OCI-LY7 (cell line): ENCODE measurements around the gene ZDHHC1. TPM values are rescaled to one million over a fixed set of nuclear protein-coding genes. Genes with fewer than 3 reads are reported as not detected.

Source experiments
- BruUV-seq: library from RNA; stranded (reverse); fragments of 400-500 nt; replicated peaks from 2 replicates; lab custom pipeline; 2021; lab: Mats Ljungman, UMichigan
- CTCF ChIA-PET: fragments of 300-600 bp; sonication (Branson Sonifier 250); formaldehyde crosslinking; loops from one replicate; lab custom pipeline; 2022; ENCODE audit warnings: antibody characterized with exemption; ENCODE audit not compliant: unreplicated experiment; lab: Charles Lee
- POLR2A ChIA-PET: fragments of 300-600 bp; sonication (Branson Sonifier 250); formaldehyde crosslinking; loops from one replicate; lab custom pipeline; 2022; ENCODE audit warnings: antibody characterized with exemption; lab: Charles Lee
- DNase-seq: peaks from one replicate; pipeline ENCODE4 v3.0.0-alpha.2; 2015; ENCODE audit warnings: low spot score
- H2AFZ ChIP-seq: fragments of 200-600 bp; sonication (generic), shearing (Covaris generic); 2 replicates; pipeline ENCODE4 v1.6.1; 2014; ENCODE audit warnings: mild to moderate bottlenecking, antibody characterized with exemption, low read length, moderate library complexity
- H3K27ac ChIP-seq: fragments of 200-600 bp; sonication (generic); 2 replicates; pipeline ENCODE4 v1.5.1; 2014; ENCODE audit warnings: mixed run types, low read depth, mild to moderate bottlenecking, moderate library complexity, low read length, inconsistent platforms; ENCODE audit not compliant: poor library complexity, severe bottlenecking
- H3K36me3 ChIP-seq: fragments of 200-600 bp; sonication (generic); 2 replicates; pipeline ENCODE4 v1.6.1; 2014; ENCODE audit warnings: mild to moderate bottlenecking, antibody characterized with exemption, low read length, moderate library complexity, mixed read lengths; ENCODE audit not compliant: insufficient read depth
- H3K4me1 ChIP-seq: fragments of 200-600 bp; sonication (generic); 2 replicates; pipeline ENCODE4 v1.5.1; 2014; ENCODE audit warnings: mild to moderate bottlenecking, low read length; ENCODE audit not compliant: insufficient read depth, poor library complexity, severe bottlenecking
- H3K4me2 ChIP-seq: fragments of 200-600 bp; sonication (generic); 2 replicates; pipeline ENCODE4 v1.6.1; 2014; ENCODE audit warnings: mild to moderate bottlenecking, low read length
- H3K4me3 ChIP-seq: fragments of 200-600 bp; sonication (generic); 2 replicates; pipeline ENCODE4 v1.5.1; 2014; ENCODE audit warnings: mild to moderate bottlenecking, low read depth, low read length; ENCODE audit not compliant: poor library complexity, severe bottlenecking
- H3K79me2 ChIP-seq: fragments of 200-600 bp; sonication (generic); 2 replicates; pipeline ENCODE4 v1.6.1; 2016; ENCODE audit warnings: low read depth, mild to moderate bottlenecking, low read length, moderate library complexity, mixed read lengths; ENCODE audit not compliant: insufficient read depth
- H3K9me2 ChIP-seq: fragments of 200-600 bp; sonication (generic); 2 replicates; pipeline ENCODE4 v1.6.1; 2016; ENCODE audit warnings: mild to moderate bottlenecking, low read length, mixed read lengths; ENCODE audit not compliant: insufficient read depth
- H3K9me3 ChIP-seq: fragments of 200-600 bp; sonication (generic); 2 replicates; pipeline ENCODE4 v1.6.1; 2014; ENCODE audit warnings: mild to moderate bottlenecking, mixed run types, low read length, mixed read lengths
- H4K20me1 ChIP-seq: fragments of 200-600 bp; sonication (generic); 2 replicates; pipeline ENCODE4 v1.6.1; 2014; ENCODE audit warnings: mild to moderate bottlenecking, antibody characterized with exemption, low read length, moderate library complexity, mixed read lengths; ENCODE audit not compliant: insufficient read depth
- EZH2phosphoT487 ChIP-seq: fragments of 200-600 bp; sonication (generic); IDR thresholded peaks from 2 replicates; pipeline ENCODE4 v1.6.1; 2018; ENCODE audit warnings: low read depth, borderline replicate concordance, mild to moderate bottlenecking, mixed run types, antibody characterized with exemption, low read length, moderate library complexity, mixed read lengths
- intact Hi-C: fragments of 100-400 bp; cut with micrococcal nuclease; formaldehyde crosslinking; loops from one replicate; pipeline ENCODE4 v1.10.0; 2022; ENCODE audit not compliant: unreplicated experiment
- total RNA-seq, 2 experiments: library from RNA; depleted of rRNA in 1 of 2; stranded (reverse); fragments of >200 nt in 1 of 2; shearing (Covaris generic) in 1 of 2; gene quantifications; 2 replicates each; pipeline ENCODE4 v1.2.3, GENCODE V29; 2014 to 2022
- TF ChIP-seq, protein P1 (sequence below): fragments of 200-600 bp; sonication (generic); conservative IDR thresholded peaks from 2 replicates; pipeline ENCODE4 v1.5.1; 2014; ENCODE audit warnings: mild to moderate bottlenecking, antibody characterized with exemption, low read length, moderate library complexity, mixed read lengths

Gene ZDHHC1
- total RNA-seq, 2 experiments from 2014 or later, result not detected

DNA sequence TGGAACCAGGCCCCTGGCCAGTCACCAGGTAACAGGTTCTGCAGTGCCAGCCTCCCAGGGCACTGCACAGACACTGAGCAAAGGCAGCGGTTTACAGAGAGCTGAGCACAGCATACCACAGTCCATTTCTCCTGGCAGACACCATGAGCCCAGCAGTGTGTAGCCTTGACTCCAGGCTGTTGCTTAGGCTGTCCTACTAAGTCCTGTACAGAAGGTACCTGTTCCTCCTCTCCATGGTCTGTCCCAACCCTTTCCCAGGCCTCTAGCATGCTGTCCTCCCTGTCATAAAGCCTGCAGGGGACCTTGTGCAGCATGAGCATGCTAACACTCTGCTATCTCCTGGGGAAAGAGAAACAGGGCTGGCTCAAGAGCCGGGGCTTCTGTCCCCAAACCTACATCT, 44.7 kb upstream of the ZDHHC1 start:
- intact Hi-C loops, result no loop called here
- no peak overlapping the region for H3K4me3 ChIP-seq
- no peaks in the 10 kb centered on the region for H3K9me3 ChIP-seq
- ChIA-PET CTCF (no interaction called here), POLR2A (interaction anchor here (1.0 kb wide), 1 partner anchor 80 kb away, joined by 6 read pairs; no protein-coding TSS in a partner anchor)
- H3K4me1 ChIP-seq, result peaks cover 4% of the 10 kb centered on the region
- no peak for TF ChIP-seq EZH2phosphoT487
- TF ChIP-seq, protein P1, sequence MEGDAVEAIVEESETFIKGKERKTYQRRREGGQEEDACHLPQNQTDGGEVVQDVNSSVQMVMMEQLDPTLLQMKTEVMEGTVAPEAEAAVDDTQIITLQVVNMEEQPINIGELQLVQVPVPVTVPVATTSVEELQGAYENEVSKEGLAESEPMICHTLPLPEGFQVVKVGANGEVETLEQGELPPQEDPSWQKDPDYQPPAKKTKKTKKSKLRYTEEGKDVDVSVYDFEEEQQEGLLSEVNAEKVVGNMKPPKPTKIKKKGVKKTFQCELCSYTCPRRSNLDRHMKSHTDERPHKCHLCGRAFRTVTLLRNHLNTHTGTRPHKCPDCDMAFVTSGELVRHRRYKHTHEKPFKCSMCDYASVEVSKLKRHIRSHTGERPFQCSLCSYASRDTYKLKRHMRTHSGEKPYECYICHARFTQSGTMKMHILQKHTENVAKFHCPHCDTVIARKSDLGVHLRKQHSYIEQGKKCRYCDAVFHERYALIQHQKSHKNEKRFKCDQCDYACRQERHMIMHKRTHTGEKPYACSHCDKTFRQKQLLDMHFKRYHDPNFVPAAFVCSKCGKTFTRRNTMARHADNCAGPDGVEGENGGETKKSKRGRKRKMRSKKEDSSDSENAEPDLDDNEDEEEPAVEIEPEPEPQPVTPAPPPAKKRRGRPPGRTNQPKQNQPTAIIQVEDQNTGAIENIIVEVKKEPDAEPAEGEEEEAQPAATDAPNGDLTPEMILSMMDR, result no peak
- no TSS peak for BruUV-seq
- no peaks in the 10 kb centered on the region; the same call in 1 of the 2 replicates for H4K20me1 ChIP-seq
- no peak overlapping the region for H3K27ac ChIP-seq
- H3K4me2 ChIP-seq, result no peak overlapping the region
- DNase-seq, result no peak
- H3K36me3 ChIP-seq, result no peaks in the 10 kb centered on the region
- H3K79me2 ChIP-seq, result no peaks in the 10 kb centered on the region
- no peak overlapping the region for H2AFZ ChIP-seq
- no peaks in the 10 kb centered on the region for H3K9me2 ChIP-seq

DNA sequence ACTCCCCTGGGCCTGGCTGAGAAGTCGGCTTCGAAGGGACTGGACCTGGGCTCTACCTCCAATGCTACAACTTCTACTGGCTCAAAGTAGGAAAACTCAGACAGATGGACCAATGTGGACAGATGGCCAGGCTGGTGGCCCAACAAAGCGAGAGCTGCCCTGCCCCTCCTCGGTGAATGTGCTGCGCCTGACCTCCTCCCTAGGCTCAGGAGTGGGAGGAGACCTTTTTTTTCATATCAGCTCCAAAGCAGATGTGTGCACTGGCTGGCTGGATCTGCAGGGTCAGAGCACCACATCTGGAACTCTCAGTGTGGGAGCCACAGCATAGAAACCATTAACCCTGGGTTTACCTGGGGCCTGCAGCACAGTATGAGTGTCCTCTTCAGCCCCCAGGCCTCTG, 43.9 kb upstream of the ZDHHC1 start:
- Histone ChIP-seq H3K4me1 (no peaks in the 10 kb centered on the region), H3K4me3 (no peak overlapping the region), H3K9me3 (no peaks in the 10 kb centered on the region), H3K4me2 (no peak overlapping the region), H4K20me1 (no peaks in the 10 kb centered on the region; the same call in 1 of the 2 replicates), H2AFZ (no peak overlapping the region), H3K79me2 (no peaks in the 10 kb centered on the region), H3K36me3 (no peaks in the 10 kb centered on the region), H3K9me2 (no peaks in the 10 kb centered on the region), H3K27ac (no peak overlapping the region)
- no peak for TF ChIP-seq EZH2phosphoT487
- TF ChIP-seq, protein P1, result no peak
- intact Hi-C loops, result no loop called here
- ChIA-PET POLR2A (interaction anchor here (1.0 kb wide), 1 partner anchor 79 kb away, joined by 6 read pairs; no protein-coding TSS in a partner anchor), CTCF (no interaction called here)
- no peak for DNase-seq
- BruUV-seq, result no TSS peak

DNA sequence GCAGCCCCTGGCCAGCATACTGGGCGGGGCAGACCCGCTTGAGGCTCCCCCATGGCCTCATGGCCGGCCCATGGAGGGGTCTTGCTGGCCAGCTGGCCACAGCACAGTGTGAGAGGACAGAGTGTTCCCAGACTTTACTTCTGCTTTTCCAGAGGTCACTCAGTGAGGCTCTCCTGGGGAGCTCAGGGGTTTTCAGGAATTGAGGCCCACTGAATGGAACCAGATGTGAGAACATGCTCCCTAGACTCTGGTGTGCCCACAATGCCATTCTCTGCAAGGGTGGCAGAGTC, 43.5 kb upstream of the ZDHHC1 start:
- intact Hi-C loops, result no loop called here
- H3K27ac ChIP-seq, result no peak overlapping the region

More for the DNA sequence above, 43.5 kb upstream of the ZDHHC1 start:
- no peak overlapping the region for H2AFZ ChIP-seq
- H3K4me3 ChIP-seq, result no peak overlapping the region
- H3K9me3 ChIP-seq, result no peaks in the 10 kb centered on the region
- ChIA-PET POLR2A (no interaction called here), CTCF (no interaction called here)
- DNase-seq, result no peak
- no peaks in the 10 kb centered on the region for H3K36me3 ChIP-seq
- no peaks in the 10 kb centered on the region for H3K79me2 ChIP-seq
- no peaks in the 10 kb centered on the region for H3K9me2 ChIP-seq
- H3K4me2 ChIP-seq, result no peak overlapping the region
- TF ChIP-seq EZH2phosphoT487, result no peak
- TF ChIP-seq, protein P1, result no peak
- BruUV-seq, result no TSS peak
- H4K20me1 ChIP-seq, result no peaks in the 10 kb centered on the region; the same call in 1 of the 2 replicates
- H3K4me1 ChIP-seq, result no peaks in the 10 kb centered on the region
